NCI-H2227 (cell line): ENCODE data around the gene FMN2.

Experiments used
- DNase-seq: peaks from one replicate; lab custom pipeline; 2025; ENCODE audit not compliant: unreplicated experiment; lab: John Stamatoyannopoulos, UW

FMN2 gene

GRCh38 chr1:240091614-240092300 is at the start of gene FMN2:
TSS of gene FMN2 (plus strand) at chr1:240091883. CDS start at chr1:240092110, 227 bp downstream.
- peak; percentile 92 for DNase-seq

GRCh38 chr1:240044620-240045019 is 47.1 kb upstream of the FMN2 start:
- no peak for DNase-seq

- no peak for DNase-seq
Observed at GRCh38 chr1:240046000-240046399, 45.7 kb upstream of the FMN2 start.

- no peak for DNase-seq
Observed at GRCh38 chr1:240054109-240054701, 37.5 kb upstream of the FMN2 start.

GRCh38 chr1:240055936-240056335 is 35.7 kb upstream of the FMN2 start:
- no peak for DNase-seq

GRCh38 chr1:240056350-240056749 is 35.3 kb upstream of the FMN2 start:
- peak; percentile 20 for DNase-seq

- no peak for DNase-seq
Observed at GRCh38 chr1:240058049-240058448, 33.6 kb upstream of the FMN2 start.

GRCh38 chr1:240068961-240069360 is 22.7 kb upstream of the FMN2 start:
- DNase-seq: no peak

GRCh38 chr1:240070188-240070587 is 21.5 kb upstream of the FMN2 start:
- DNase-seq: no peak

- DNase-seq: no peak
Observed at GRCh38 chr1:240073097-240073496, 18.6 kb upstream of the FMN2 start.

GRCh38 chr1:240074422-240074821 is 17.3 kb upstream of the FMN2 start:
- DNase-seq: no peak

GRCh38 chr1:240074908-240075307 is 16.8 kb upstream of the FMN2 start:
- no peak for DNase-seq

- no peak for DNase-seq
Observed at GRCh38 chr1:240084337-240084736, 7.3 kb upstream of the FMN2 start.

GRCh38 chr1:240084749-240085148 is 6.9 kb upstream of the FMN2 start:
- DNase-seq: no peak

- no peak for DNase-seq
Observed at GRCh38 chr1:240086726-240087125, 5.0 kb upstream of the FMN2 start.

- no peak for DNase-seq
Observed at GRCh38 chr1:240090014-240090413, 1.7 kb upstream of the FMN2 start.

GRCh38 chr1:240090957-240091600 is 604 bp upstream of the FMN2 start:
- no peak for DNase-seq

GRCh38 chr1:240092301-240093119 is 827 bp downstream of the FMN2 start:
- DNase-seq: peak; percentile 63

GRCh38 chr1:240093120-240093961 is 1.7 kb downstream of the FMN2 start:
- peak; percentile 36 for DNase-seq

GRCh38 chr1:240094041-240094722 is 2.5 kb downstream of the FMN2 start:
- DNase-seq: no peak
